NT2/D1 (cell line): ENCODE data around the gene C2orf81.

Source experiments
- SUZ12 ChIP-seq: IDR thresholded peaks from 2 replicates; pipeline ENCODE4 v1.6.1; 2011; ENCODE audit not compliant: insufficient read length, insufficient read depth; ENCODE audit errors: extremely low read depth
- YY1 ChIP-seq: IDR thresholded peaks from 2 replicates; pipeline ENCODE4 v1.6.1; 2011; ENCODE audit not compliant: insufficient read length, insufficient read depth
- ZNF274 ChIP-seq: IDR thresholded peaks from 2 replicates; pipeline ENCODE4 v1.6.1; 2011; ENCODE audit warnings: mild to moderate bottlenecking, low read depth, low read length

DNA sequence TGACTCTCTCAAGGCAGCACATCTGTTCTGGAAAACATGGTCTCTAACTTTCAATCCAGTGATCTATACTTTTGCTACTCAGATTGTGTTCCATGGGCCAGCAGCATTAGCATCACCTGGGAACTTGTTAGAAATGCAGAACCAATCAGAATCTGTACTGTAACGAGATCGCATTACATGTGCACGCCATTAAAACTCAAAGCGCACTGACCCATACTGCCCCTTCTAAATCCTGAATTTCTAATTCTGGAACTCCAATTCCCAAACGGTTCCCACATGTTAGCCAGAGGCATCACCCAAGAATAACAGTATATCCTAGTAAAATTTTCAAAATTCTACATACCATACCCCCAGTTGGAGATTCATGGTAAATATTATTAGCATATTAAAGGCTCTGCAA, 30.8 kb downstream of the C2orf81 start:
- no peak for TF ChIP-seq ZNF274
- TF ChIP-seq YY1, result no peak
- TF ChIP-seq SUZ12, result no peak
